Endothelial cell of umbilical vein (primary cell): ENCODE data around the gene CLDN6.

ENCODE experiments used
- CTCF ChIP-seq, 2 donors: IDR thresholded peaks; 1 replicate in 1 of 2; 2 replicates in 1 of 2; pipeline ENCODE4 v1.5.1; 2011; ENCODE audit warnings: low read length in 2 of 2, mild to moderate bottlenecking in 2 of 2, moderate library complexity in 2 of 2, control low read depth in 1 of 2, inconsistent platforms in 1 of 2, low read depth in 1 of 2; ENCODE audit not compliant: insufficient read depth in 1 of 2; ENCODE audit errors: extremely low read depth in 1 of 2
- POLR2A ChIP-seq: IDR thresholded peaks from 2 replicates; pipeline ENCODE4 v1.6.1; 2012; ENCODE audit warnings: low read depth, mild to moderate bottlenecking, control low read depth, low read length

GRCh38 chr16:3004781-3005284 lies 13.2 kb downstream of the CLDN6 start:
- TF ChIP-seq POLR2A (no peak), CTCF (IDR thresholded peaks at IDR 0.05; ENCODE audit: extremely low read depth in 1 of 2, insufficient read depth in 1 of 2, low read depth in 1 of 2, low read length in 2 of 2) (no peak)
